ENCODE measurements around the gene PEX5.

The PEX5 gene

DNA sequence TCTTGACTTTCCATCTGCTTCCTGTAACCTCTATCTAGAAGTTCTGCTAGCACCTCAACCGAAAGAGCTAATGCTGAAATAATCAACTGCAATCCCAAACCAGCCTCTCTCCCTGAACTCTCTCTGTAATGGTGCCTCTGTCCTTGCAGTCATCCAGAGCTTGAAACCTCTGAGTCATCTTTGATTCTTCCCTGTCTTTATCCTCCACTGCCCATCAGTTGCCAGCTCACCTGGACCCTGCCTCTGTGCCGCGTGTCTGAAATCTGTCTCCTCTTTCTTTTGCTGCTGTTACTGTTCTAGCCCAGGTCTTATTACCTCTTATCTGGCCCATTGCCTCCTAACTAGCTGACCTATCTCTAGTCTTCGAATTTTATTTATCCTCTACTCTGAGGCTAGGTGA, 43.8 kb upstream of the PEX5 start:
- H3K4me3 ChIP-seq (replicated peaks in 1 of 2; ENCODE audit: low read depth in 2 of 2, low read length in 2 of 2): no peak overlapping the region
- TF ChIP-seq, protein P1, sequence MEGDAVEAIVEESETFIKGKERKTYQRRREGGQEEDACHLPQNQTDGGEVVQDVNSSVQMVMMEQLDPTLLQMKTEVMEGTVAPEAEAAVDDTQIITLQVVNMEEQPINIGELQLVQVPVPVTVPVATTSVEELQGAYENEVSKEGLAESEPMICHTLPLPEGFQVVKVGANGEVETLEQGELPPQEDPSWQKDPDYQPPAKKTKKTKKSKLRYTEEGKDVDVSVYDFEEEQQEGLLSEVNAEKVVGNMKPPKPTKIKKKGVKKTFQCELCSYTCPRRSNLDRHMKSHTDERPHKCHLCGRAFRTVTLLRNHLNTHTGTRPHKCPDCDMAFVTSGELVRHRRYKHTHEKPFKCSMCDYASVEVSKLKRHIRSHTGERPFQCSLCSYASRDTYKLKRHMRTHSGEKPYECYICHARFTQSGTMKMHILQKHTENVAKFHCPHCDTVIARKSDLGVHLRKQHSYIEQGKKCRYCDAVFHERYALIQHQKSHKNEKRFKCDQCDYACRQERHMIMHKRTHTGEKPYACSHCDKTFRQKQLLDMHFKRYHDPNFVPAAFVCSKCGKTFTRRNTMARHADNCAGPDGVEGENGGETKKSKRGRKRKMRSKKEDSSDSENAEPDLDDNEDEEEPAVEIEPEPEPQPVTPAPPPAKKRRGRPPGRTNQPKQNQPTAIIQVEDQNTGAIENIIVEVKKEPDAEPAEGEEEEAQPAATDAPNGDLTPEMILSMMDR (IDR thresholded peaks at IDR 0.05; ENCODE audit: low read depth, low read length): no peak
- DNase-seq (ENCODE audit: low read depth in 2 of 2): no peak

DNA sequence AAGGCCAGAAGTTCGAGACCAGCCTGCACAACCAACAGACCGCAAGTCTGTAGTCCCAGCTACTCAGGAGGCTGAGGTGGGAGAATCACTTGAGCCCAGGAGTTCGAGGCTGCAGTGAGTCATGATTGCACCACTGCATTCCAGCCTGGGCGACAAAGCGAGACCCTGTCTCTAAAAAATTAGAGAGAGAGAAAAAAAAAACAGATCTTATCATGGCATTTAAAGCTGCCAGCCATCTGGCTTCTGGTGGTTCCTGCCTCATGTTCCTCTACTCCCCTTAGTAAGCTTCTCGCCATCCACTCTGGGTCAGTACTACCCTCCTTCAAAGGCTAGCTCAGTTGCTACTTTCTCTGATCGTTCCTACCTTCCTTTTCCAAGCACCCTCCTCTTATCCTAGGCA, 43.3 kb upstream of the PEX5 start:
- TF ChIP-seq, protein P1 (IDR thresholded peaks at IDR 0.05; ENCODE audit: low read depth, low read length): no peak
- no peak overlapping the region for H3K4me3 ChIP-seq (replicated peaks in 1 of 2; ENCODE audit: low read depth in 2 of 2, low read length in 2 of 2)
- no peak for DNase-seq (ENCODE audit: low read depth in 2 of 2)

DNA sequence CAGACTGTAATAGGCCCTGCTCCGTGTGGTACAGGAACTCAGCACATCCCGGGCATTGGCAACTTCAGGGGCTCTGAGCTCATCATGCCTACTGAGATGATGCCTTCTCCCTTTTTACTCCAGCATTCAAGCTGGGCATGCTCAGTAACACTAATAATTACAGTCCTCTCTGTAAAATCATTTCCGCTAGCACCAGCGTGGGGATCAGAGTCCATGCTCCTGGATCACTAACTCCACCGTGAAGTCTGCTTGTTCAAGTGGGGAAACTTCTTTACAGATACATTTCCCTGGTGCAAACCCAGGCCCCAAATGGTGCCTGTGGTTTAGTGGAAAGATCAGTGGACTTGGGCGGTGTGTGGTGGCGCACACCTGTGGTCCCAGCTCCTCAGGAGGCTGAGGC, 42.6 kb upstream of the PEX5 start:
- no peak overlapping the region for H3K4me3 ChIP-seq (replicated peaks in 1 of 2; ENCODE audit: low read depth in 2 of 2, low read length in 2 of 2)
- no peak for DNase-seq (ENCODE audit: low read depth in 2 of 2)
- TF ChIP-seq, protein P1 (IDR thresholded peaks at IDR 0.05; ENCODE audit: low read depth, low read length): no peak

DNA sequence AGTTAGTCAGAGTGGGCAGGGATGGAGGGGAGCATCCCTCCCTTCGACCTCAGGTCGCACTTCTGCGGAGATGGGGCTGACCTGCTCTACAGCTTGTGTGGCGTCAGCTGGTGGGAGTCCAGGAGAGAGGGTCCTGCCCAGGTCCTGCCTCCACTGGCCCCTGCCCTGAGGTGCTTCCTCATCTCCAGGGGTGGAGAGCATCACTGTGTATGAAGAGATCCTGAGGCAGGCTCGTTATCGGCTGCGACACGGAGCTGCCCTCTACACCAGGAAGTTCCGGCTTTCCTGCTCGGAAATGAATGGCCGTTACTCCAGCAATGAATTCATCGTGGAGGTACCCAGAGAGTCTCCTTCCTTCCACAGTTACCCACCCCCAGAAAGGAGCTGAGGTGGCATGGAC, 39.1 kb upstream of the PEX5 start:
- TF ChIP-seq, protein P1 (IDR thresholded peaks at IDR 0.05; ENCODE audit: low read depth, low read length): no peak
- no peak overlapping the region for H3K4me3 ChIP-seq (replicated peaks in 1 of 2; ENCODE audit: low read depth in 2 of 2, low read length in 2 of 2)
- DNase-seq (ENCODE audit: low read depth in 2 of 2): no peak

DNA sequence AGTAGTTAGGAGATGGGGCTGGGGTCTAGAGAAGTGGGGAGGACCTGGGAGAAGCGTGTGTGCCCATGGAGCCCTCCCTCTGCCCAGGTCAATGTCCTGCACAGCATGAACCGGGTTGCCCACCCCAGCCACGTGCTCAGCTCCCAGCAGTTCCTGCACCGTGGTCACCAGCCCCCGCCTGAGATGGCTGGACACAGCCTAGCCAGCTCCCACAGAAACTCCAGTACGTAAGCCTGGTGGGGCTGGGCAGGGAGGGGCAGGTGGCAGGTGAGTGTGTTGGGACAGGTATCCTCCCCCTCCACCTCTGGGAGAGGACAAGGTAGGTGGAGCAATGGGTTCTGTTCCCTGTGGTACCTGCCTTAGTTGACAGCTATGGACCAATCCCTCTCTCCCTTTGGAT, 38.6 kb upstream of the PEX5 start:
- TF ChIP-seq, protein P1 (IDR thresholded peaks at IDR 0.05; ENCODE audit: low read depth, low read length): no peak
- no peak overlapping the region for H3K4me3 ChIP-seq (replicated peaks in 1 of 2; ENCODE audit: low read depth in 2 of 2, low read length in 2 of 2)
- no peak for DNase-seq (ENCODE audit: low read depth in 2 of 2)

DNA sequence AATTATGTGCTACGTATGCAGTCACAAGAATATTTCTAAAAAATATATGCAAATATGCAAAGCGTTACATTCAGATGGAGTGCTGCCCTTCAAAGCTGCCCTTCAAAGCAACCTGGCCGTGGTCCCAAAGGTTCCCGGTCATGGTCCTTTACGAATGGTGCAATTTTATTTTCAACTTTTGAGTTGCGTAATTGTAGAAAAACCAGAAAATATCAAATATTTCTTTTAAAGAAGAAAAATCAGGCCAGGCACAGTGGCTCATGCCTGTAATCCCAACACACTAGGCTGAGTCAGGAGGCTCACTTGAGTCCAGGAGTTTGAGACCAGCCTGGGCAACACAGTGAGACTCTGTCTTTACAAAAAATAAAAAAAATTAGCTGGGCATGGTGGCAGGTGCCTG, 38.0 kb upstream of the PEX5 start:
- no peak overlapping the region for H3K4me3 ChIP-seq (replicated peaks in 1 of 2; ENCODE audit: low read depth in 2 of 2, low read length in 2 of 2)
- TF ChIP-seq, protein P1 (IDR thresholded peaks at IDR 0.05; ENCODE audit: low read depth, low read length): no peak
- DNase-seq (ENCODE audit: low read depth in 2 of 2): no peak

DNA sequence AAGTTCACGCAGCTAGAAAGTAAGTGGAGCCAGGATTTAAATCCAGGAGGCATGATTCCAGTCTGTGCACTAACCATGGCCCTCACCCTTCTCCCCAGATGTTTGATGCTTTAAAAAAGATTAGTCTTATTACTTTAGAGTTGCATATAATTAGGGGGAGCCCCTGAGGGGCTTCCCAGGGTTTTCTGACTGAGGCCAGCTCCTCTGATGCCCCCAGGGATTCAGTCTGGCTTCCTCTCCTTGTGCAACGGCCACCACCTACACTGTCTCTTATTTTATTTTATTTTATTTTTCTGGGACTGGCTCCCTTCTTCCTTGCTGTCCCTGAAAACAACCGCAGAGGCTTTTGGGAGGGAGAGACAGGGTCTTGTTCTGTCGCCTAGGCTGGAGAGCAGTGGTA, 36.7 kb upstream of the PEX5 start:
- DNase-seq (ENCODE audit: low read depth in 2 of 2): no peak
- TF ChIP-seq, protein P1 (IDR thresholded peaks at IDR 0.05; ENCODE audit: low read depth, low read length): no peak

More for the DNA sequence above, 36.7 kb upstream of the PEX5 start:
- H3K4me3 ChIP-seq (replicated peaks in 1 of 2; ENCODE audit: low read depth in 2 of 2, low read length in 2 of 2): no peak overlapping the region
